DMS153 treated with DMSO at 0.1 percent for 48 hours (cell line): ENCODE measurements around the gene TUT7.
"Not testable (repeated sequence)": the region's sequence is repeated elsewhere in the genome, so short reads cannot be mapped to it uniquely, and the experiment has no call there.

Source experiments
- DNase-seq: peaks from one replicate; lab custom pipeline; 2025; ENCODE audit not compliant: unreplicated experiment; lab: John Stamatoyannopoulos, UW

Gene TUT7

DNA sequence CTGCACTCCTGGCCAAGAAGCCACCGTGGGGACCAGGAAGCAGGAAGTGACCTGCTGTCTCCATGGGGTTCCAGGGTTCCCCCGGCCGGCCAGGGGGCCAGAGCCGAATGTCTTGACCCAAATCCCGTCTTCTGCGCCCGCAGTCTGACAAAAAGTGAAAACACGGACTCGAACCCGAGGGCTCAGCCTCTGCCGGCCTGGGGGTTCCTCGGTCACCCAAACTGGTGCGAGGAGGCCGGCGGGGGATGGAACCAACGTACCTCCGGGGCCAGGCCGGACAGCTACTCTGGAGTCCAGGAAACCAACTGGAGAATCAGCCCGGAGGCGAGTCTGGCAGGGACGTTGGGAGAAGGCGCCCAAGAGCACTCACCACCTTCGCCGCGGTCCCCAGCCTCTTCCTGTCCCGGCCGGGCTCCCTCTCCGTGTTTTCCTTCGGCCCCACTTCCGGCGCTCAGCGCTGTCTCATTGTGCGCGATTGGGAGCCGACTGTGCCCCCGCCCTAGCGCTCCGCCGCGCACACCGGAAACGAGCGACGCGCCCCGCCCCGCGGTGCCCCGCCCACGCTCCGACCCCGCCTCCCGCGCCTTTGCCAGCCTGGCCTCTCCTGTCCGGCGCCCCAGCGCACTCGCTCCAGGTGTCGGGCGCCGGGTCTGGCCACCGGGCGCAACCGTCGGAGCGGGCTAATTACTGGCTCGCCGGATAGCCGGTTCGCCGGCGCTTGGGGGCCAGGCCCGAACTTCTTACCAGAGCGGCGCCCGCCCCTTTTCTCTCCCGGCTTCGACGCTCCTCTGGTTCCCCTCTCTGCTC lies at the start of gene TUT7:
TSS of gene TUT7 (minus strand) at position 400 of the 807 bp plus-strand sequence. CDS start 1,211 bp downstream, outside the sequence.
- DNase-seq, result peak; percentile 84

- DNase-seq, result no peak
These were observed 48.4 kb upstream of the TUT7 start for GRCh38 chr9:86402591-86402990.

GRCh38 chr9:86396412-86396811 lies 42.2 kb upstream of the TUT7 start:
- no peak for DNase-seq

- not testable (repeated sequence) for DNase-seq
These were observed 36.0 kb upstream of the TUT7 start for GRCh38 chr9:86390184-86390583.

DNA sequence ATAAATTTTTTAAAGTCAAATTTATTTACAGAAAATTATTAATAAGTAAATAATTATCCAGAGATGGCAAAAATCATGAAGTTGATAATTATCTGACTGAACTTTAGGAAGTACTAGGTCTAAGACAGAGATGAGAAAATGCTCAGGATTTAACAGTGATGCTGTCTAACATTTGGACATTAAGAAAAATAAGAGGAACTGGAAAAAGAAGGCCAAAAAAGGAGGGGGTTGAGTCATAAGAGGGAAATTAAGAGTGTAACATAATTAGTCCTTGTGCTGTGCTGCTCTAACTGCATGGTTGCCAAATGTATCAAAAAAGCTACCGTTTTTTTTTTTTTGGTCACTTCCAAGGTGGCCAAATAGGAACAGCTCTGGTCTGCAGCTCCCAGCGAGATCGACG lies 35.4 kb upstream of the TUT7 start:
- no peak for DNase-seq

- no peak for DNase-seq
These were observed 33.2 kb upstream of the TUT7 start for GRCh38 chr9:86387376-86387775.

GRCh38 chr9:86383000-86383399 lies 28.8 kb upstream of the TUT7 start:
- not testable (repeated sequence) for DNase-seq

DNA sequence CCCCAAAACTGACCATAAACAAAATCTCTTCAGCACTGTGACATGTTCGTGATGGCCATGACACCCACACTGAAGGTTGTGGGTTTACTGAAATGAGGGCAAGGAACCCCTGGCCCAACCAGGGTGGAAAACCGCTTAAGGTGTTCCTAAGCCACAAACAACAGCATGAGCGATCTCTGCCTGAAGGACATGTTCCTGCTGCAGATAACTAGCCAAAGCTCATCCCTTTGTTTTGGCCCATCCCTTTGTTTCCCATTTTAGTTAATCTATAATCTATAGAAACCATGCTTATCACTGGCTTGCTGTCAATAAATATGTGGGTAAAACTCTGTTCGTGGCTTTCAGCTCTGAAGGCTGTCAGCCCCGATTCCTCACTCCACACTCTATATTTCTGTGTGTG lies 21.8 kb upstream of the TUT7 start:
- no peak for DNase-seq

- no peak for DNase-seq
These were observed 15.6 kb upstream of the TUT7 start for GRCh38 chr9:86369810-86370209.

GRCh38 chr9:86368871-86369521 lies 14.8 kb upstream of the TUT7 start:
- no peak for DNase-seq

GRCh38 chr9:86361176-86361575 lies 7.0 kb upstream of the TUT7 start:
- DNase-seq, result no peak

- no peak for DNase-seq
These were observed 5.1 kb upstream of the TUT7 start for GRCh38 chr9:86359151-86359879.

- DNase-seq, result no peak
These were observed 3.0 kb upstream of the TUT7 start for GRCh38 chr9:86356871-86357866.

- no peak for DNase-seq
These were observed 1.6 kb upstream of the TUT7 start for GRCh38 chr9:86355814-86356213.

GRCh38 chr9:86354818-86355309 lies 654 bp upstream of the TUT7 start:
- DNase-seq, result no peak

DNA sequence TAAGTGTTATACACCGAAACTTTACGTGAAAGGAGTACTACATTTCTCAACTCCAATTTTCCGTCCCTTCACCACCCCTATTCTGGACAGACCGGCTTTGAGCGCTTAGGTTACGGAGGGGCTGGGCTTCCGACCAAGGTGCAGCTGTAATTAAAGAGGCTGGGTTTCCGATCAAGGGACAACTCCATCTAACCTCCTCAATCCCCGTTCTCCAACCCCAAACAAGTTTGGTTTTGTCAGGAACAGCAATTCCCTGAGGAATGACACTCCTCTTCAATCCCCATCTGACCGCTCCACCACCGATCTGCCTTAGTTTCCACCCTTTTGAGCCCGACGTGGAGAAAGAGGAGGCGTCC lies 577 bp downstream of the TUT7 start:
- DNase-seq, result no peak

DNA sequence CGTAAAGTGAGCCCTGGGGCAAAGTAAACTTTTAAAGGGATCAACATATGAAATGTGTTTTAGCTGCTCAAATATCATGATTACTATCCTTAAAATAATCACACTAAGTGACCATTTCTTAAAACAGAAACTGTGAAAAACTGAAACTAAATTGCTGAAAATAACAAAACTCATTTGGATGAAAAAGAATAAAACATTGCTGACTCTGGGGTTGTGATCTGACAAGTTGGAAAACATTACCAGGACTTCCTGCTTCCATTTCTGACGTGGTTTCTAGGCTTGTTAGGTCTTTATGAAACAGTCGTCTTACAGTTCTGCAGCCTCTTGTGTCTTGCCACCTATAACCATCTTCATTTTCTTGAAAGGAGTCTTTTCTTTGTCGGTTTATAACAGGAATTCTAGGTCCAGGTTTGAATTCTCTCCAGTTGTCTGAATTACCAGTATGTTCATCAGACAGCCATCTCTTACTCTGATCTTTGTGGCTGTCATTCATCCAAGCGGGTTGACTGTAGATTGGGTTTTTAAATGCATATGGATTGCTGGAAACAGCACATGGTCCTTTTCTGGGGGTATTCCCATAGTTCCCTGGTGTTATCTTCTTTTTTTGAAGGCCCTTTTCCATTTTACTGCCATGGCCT lies 1.7 kb downstream of the TUT7 start:
- DNase-seq, result no peak

DNA sequence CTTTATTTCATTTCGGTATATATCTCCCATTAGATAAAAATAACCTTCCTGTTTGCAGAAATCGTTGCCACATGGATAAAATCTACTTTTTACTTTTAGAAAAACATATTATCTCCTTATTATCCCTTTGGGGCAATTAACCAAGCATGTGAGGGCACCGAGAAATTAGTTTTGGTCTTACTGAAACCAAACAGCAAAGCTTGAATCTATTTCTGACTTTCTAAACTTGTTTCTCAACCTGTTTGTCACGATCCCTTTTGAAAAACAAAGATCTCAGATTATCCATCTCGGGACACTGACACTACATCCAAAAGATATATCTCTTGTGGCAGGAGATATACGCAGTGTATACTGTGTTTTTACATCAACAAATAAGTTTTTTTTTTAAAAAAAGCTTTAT lies 2.3 kb downstream of the TUT7 start:
- DNase-seq, result no peak

DNA sequence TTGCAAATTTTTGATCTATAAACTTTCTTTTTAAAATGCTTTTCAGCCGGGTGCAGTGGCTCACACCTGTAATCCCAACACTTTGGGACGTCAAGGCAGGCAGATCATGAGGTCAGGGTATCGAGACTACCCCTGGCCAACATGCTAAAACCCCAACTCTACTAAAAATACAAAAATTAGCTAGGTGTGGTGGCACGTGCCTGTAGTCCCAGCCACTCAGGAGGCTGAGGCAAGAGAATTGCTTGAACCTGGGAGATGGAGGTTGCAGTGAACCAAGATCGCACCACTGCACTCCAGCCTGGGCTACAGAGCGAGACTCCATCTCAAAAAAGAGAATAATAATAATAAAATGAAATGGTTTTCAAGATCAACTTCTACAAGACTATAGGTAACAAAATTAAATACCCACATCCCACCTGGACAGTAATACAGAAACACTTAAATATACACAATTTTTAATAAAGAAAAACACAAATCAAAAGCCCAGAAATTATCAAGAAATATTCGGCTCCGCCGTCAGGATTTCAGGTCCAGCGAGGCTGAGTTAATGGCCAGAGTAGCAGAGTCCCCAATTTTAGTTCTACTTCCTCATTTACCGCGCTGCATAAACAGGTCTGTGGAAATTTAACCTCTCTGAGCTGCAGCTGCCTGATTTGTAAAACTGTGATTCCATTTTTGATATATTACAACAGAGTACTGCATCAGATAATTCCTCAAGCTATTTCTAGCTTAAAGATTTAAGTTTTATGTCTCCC lies 4.0 kb downstream of the TUT7 start:
- DNase-seq, result no peak
